ENCODE measurements around the gene MGAM2.

DNA sequence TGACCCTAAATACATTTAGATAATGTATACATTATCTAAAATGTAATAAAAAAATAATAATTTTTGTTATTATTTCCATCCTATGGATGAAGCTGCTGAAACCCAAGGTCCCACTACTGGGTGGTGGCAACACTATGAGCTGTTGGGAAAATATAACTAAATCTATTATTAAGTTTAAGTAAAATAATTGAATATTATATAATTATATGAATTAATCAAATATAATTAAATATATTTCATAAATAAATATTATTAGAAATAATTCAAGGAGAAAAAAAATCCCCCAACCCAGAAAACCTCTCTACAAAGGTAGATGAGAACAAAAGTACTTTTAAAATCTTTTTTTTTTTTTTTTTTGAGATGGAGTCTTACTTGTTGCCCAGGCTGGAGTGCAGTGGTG, 138.4 kb downstream of the MGAM2 start:
- TF ChIP-seq, protein P1, sequence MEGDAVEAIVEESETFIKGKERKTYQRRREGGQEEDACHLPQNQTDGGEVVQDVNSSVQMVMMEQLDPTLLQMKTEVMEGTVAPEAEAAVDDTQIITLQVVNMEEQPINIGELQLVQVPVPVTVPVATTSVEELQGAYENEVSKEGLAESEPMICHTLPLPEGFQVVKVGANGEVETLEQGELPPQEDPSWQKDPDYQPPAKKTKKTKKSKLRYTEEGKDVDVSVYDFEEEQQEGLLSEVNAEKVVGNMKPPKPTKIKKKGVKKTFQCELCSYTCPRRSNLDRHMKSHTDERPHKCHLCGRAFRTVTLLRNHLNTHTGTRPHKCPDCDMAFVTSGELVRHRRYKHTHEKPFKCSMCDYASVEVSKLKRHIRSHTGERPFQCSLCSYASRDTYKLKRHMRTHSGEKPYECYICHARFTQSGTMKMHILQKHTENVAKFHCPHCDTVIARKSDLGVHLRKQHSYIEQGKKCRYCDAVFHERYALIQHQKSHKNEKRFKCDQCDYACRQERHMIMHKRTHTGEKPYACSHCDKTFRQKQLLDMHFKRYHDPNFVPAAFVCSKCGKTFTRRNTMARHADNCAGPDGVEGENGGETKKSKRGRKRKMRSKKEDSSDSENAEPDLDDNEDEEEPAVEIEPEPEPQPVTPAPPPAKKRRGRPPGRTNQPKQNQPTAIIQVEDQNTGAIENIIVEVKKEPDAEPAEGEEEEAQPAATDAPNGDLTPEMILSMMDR (IDR thresholded peaks at IDR 0.05; ENCODE audit: low read depth, low read length), result no peak
- no peak for TF ChIP-seq EZH2phosphoT487 (IDR thresholded peaks at IDR 0.05; ENCODE audit: low read depth)

Data from OCI-LY3 (cell line).